HepG2 (cell line): ENCODE measurements around the gene ANO2. TPM values are rescaled to one million over a fixed set of nuclear protein-coding genes. Genes with fewer than 3 reads are reported as not detected.

Experiments used
- ATAC-seq: fragments of 200-7000 bp; cut with Tn5 transposase; 3 replicates; pipeline ENCODE4 v1.9.1; 2020; ENCODE audit warnings: mild to moderate bottlenecking, moderate library complexity
- BruUV-seq: library from RNA; stranded (reverse); fragments of 400-500 nt; replicated peaks from 2 replicates; lab custom pipeline; 2021; lab: Mats Ljungman, UMichigan
- CTCF ChIA-PET: fragments of 300-600 bp; formaldehyde crosslinking; extraction: SDS; loops from one replicate; lab custom pipeline; 2021; ENCODE audit warnings: low total read pairs, inconsistent platforms, low intra/inter-chr PET ratio; lab: Yijun Ruan, JAX
- POLR2A ChIA-PET: fragments of 350-600 bp; sonication (Branson Sonifier 250); formaldehyde crosslinking; loops from one replicate; lab custom pipeline; 2020; ENCODE audit warnings: antibody characterized with exemption, inconsistent platforms; lab: Yijun Ruan, JAX
- DNase-seq: peaks from one replicate; pipeline ENCODE4 v3.0.0-alpha.2; 2015; ENCODE audit warnings: low spot score
- FAIRE-seq: peaks from 3 replicates; lab custom pipeline; 2011; peaks lifted over from hg19 to GRCh38; lab: Jason Lieb, UNC
- H2AFZ ChIP-seq: one replicate; pipeline ENCODE4 v1.6.1; 2011; ENCODE audit warnings: low read length, inconsistent platforms
- H3K27ac ChIP-seq: fragments of 300-600 bp; 3 replicates; pipeline ENCODE4 v1.8.0; 2011; ENCODE audit warnings: mixed run types, mild to moderate bottlenecking, mixed read lengths, low read length, inconsistent platforms; ENCODE audit not compliant: insufficient read depth; ENCODE audit errors: extremely low read length
- H3K27me3 ChIP-seq, 2 experiments: fragments of 200-600 bp in 1 of 2; 2 replicates in 1 of 2; 3 replicates in 1 of 2; pipeline versions ENCODE4 v1.6.0 to v1.8.0; 2011; ENCODE audit warnings: low read length in 2 of 2, mild to moderate bottlenecking in 2 of 2, moderate library complexity in 2 of 2, inconsistent platforms in 1 of 2; ENCODE audit not compliant: insufficient read depth in 2 of 2, control insufficient read depth in 1 of 2
- H3K36me3 ChIP-seq, 2 experiments: fragments of 200-600 bp in 1 of 2; replicated peaks in 1 of 2; 2 replicates in 1 of 2; 3 replicates in 1 of 2; pipeline versions ENCODE4 v1.5.1 to v1.8.0; 2011; ENCODE audit warnings: low read length in 2 of 2, inconsistent platforms in 1 of 2; ENCODE audit not compliant: insufficient read depth in 2 of 2, control insufficient read depth in 1 of 2
- H3K4me1 ChIP-seq: 2 replicates; pipeline ENCODE4 v1.5.1; 2012; ENCODE audit warnings: low read length, inconsistent platforms; ENCODE audit not compliant: insufficient read depth
- H3K4me2 ChIP-seq: 2 replicates; pipeline ENCODE4 v1.6.0; 2011; ENCODE audit warnings: low read depth, low read length, inconsistent platforms
- H3K4me3 ChIP-seq, 3 experiments: fragments of 200-600 bp in 1 of 3; sonication (generic), shearing (Covaris generic) in 1 of 3; replicated peaks in 1 of 3; 2 replicates each; pipeline ENCODE4 v1.5.1; 2011 to 2016; ENCODE audit warnings: low read length in 3 of 3, inconsistent platforms in 2 of 3, low read depth in 2 of 3, mild to moderate bottlenecking in 2 of 3, control low read depth in 1 of 3, mixed read lengths in 1 of 3; ENCODE audit not compliant: insufficient read depth in 1 of 3
- H3K79me2 ChIP-seq: one replicate; pipeline ENCODE4 v1.6.1; 2011; ENCODE audit warnings: low read length, inconsistent platforms; ENCODE audit not compliant: insufficient read depth
- H3K9ac ChIP-seq: 2 replicates; pipeline ENCODE4 v1.6.0; 2011; ENCODE audit warnings: mild to moderate bottlenecking, low read depth, low read length, inconsistent platforms; ENCODE audit not compliant: insufficient read depth
- H3K9me3 ChIP-seq: 2 replicates; pipeline ENCODE4 v1.5.1; 2012; ENCODE audit warnings: mild to moderate bottlenecking, low read length
- H4K20me1 ChIP-seq: 2 replicates; pipeline ENCODE4 v1.6.0; 2011; ENCODE audit warnings: inconsistent platforms, mild to moderate bottlenecking, low read length, moderate library complexity; ENCODE audit not compliant: insufficient read depth
- ETV6 ChIP-seq: sonication (generic); formaldehyde crosslinking; conservative IDR thresholded peaks from 2 replicates; pipeline ENCODE4 v1.4.0; 2020; ENCODE audit warnings: missing genetic modification reagents
- IRX3 ChIP-seq: sonication (generic); formaldehyde crosslinking; IDR thresholded peaks from 2 replicates; pipeline ENCODE4 v1.8.1; 2023; ENCODE audit warnings: mild to moderate bottlenecking, low read depth, missing genetic modification reagents, borderline replicate concordance
- SIX4 ChIP-seq: sonication (generic); formaldehyde crosslinking; IDR thresholded peaks from 2 replicates; pipeline ENCODE4 v1.4.0; 2020; ENCODE audit warnings: missing genetic modification reagents
- SOX13 ChIP-seq, 3 experiments: fragments of 450-650 bp in 1 of 3; sonication (generic) in 1 of 3; formaldehyde crosslinking in 1 of 3; IDR thresholded peaks in 2 of 3; conservative IDR thresholded peaks in 1 of 3; 2 replicates each; pipeline versions ENCODE4 v1.5.0 to v1.6.1; 2016 to 2020; ENCODE audit warnings: antibody characterized with exemption in 1 of 3, mild to moderate bottlenecking in 1 of 3, missing compliant biosample characterization in 1 of 3, missing genetic modification reagents in 1 of 3, moderate library complexity in 1 of 3
- ZNF124 ChIP-seq: sonication (generic); formaldehyde crosslinking; IDR thresholded peaks from 2 replicates; pipeline ENCODE4 v1.4.0; 2020; ENCODE audit warnings: missing genetic modification reagents
- ZNF256 ChIP-seq: sonication (generic); formaldehyde crosslinking; conservative IDR thresholded peaks from 2 replicates; pipeline ENCODE4 v1.4.0; 2020; ENCODE audit warnings: missing genetic modification reagents
- ZNF619 ChIP-seq: sonication (generic); formaldehyde crosslinking; IDR thresholded peaks from 2 replicates; pipeline ENCODE4 v1.4.0; 2020; ENCODE audit warnings: mild to moderate bottlenecking, missing genetic modification reagents
- ZNF784 ChIP-seq: sonication (generic); formaldehyde crosslinking; IDR thresholded peaks from 2 replicates; pipeline ENCODE4 v1.5.1; 2020; ENCODE audit warnings: missing genetic modification reagents, mild to moderate bottlenecking, borderline replicate concordance
- WGBS: methylation state at CpG from one replicate; pipeline ENCODE4 v1.1.6; 2017; ENCODE audit warnings: low lambda C conversion rate; 5-methylcytosine and 5-hydroxymethylcytosine counted together
- in situ Hi-C: cut with HindIII; loops from 2 replicates; pipeline ENCODE4 v1.10.0; 2017; ENCODE audit warnings: low pct_unique_long_range_greater_than_20kb; ENCODE audit not compliant: extremely low pct_ligation_motif_present
- intact Hi-C: fragments of 100-400 bp; cut with micrococcal nuclease; formaldehyde crosslinking; loops from one replicate; pipeline ENCODE4 v1.10.0; 2022; ENCODE audit not compliant: unreplicated experiment
- polyA plus RNA-seq, 8 experiments: library from polyadenylated mRNA; depleted of rRNA in 3 of 8; stranded (reverse) in 7 of 8; unstranded in 1 of 8; fragments of >200 nt; fragmentation: Illumina TruSeq in 4 of 8; extraction: Trizol in 4 of 8; gene quantifications; 2 replicates each; pipeline versions ENCODE4 v1.2.1 to v1.2.3, GENCODE V29; 2011 to 2016; ENCODE audit warnings: low read depth in 4 of 8, missing spikeins in 1 of 8, mixed read lengths in 1 of 8; ENCODE audit not compliant: insufficient read depth in 1 of 8
- total RNA-seq, 5 experiments: library from RNA; depleted of rRNA; stranded (reverse); fragments of >200 nt; fragmentation: Illumina TruSeq; extraction: Trizol; gene quantifications; 2 replicates each; pipeline ENCODE4 v1.2.3, GENCODE V29; 2016; ENCODE audit warnings: low read depth in 1 of 5
- TF ChIP-seq, protein P1 (sequence below): sonication (generic); formaldehyde crosslinking; IDR thresholded peaks from 2 replicates; pipeline ENCODE4 v1.9.0; 2022; ENCODE audit warnings: missing genetic modification reagents, mild to moderate bottlenecking, borderline replicate concordance
- TF ChIP-seq, protein P2 (sequence below): sonication (generic); formaldehyde crosslinking; IDR thresholded peaks from 2 replicates; pipeline ENCODE4 v1.5.0; 2020; ENCODE audit warnings: mild to moderate bottlenecking, missing genetic modification reagents

Gene ANO2
- total and polyA plus RNA-seq, 2 of the 13 experiments (the other 11 are each of a cell fraction or from before 2014, with no cell fraction given) = 0.18 TPM; not detected in 1

DNA sequence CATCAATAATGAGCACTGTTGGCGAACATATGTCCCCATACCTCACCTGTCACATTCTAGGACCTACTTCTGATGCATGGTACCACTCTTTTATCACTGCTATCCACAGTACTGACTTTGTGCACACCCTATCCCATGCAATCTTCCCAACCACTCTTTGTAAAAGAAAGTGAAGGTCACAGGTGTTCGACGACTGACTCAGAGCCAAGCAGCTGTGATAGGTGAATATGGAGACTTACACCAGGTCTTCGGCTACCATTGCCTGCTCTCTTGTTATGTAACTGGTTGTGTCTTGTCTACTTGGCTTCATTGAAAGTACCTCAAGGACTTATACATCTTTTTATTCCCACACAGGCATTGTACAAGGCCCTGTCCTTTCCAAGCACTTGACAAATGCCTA lies 169.0 kb downstream of the ANO2 start:
- H3K27me3 ChIP-seq = no peaks in the 10 kb centered on the region
- ATAC-seq (no peak), DNase-seq (no peak), FAIRE-seq (no peak)
- H3K79me2 ChIP-seq = no peaks in the 10 kb centered on the region
- intact Hi-C loops (no loop called here), in situ Hi-C loops (no loop called here)
- WGBS = 44% methylated on average over 4 of the region's 4 CpGs
- H3K9me3 ChIP-seq = no peaks in the 10 kb centered on the region
- TF ChIP-seq ZNF124 (CRISPR knock-in tag) = no peak
- no peak for TF ChIP-seq SIX4 (CRISPR knock-in tag)
- no peak for TF ChIP-seq ZNF256 (CRISPR knock-in tag)
- TF ChIP-seq, protein P1, sequence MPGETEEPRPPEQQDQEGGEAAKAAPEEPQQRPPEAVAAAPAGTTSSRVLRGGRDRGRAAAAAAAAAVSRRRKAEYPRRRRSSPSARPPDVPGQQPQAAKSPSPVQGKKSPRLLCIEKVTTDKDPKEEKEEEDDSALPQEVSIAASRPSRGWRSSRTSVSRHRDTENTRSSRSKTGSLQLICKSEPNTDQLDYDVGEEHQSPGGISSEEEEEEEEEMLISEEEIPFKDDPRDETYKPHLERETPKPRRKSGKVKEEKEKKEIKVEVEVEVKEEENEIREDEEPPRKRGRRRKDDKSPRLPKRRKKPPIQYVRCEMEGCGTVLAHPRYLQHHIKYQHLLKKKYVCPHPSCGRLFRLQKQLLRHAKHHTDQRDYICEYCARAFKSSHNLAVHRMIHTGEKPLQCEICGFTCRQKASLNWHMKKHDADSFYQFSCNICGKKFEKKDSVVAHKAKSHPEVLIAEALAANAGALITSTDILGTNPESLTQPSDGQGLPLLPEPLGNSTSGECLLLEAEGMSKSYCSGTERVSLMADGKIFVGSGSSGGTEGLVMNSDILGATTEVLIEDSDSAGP (CRISPR knock-in tag) = no peak
- no peak for TF ChIP-seq ZNF619 (CRISPR knock-in tag)
- TF ChIP-seq, protein P2, sequence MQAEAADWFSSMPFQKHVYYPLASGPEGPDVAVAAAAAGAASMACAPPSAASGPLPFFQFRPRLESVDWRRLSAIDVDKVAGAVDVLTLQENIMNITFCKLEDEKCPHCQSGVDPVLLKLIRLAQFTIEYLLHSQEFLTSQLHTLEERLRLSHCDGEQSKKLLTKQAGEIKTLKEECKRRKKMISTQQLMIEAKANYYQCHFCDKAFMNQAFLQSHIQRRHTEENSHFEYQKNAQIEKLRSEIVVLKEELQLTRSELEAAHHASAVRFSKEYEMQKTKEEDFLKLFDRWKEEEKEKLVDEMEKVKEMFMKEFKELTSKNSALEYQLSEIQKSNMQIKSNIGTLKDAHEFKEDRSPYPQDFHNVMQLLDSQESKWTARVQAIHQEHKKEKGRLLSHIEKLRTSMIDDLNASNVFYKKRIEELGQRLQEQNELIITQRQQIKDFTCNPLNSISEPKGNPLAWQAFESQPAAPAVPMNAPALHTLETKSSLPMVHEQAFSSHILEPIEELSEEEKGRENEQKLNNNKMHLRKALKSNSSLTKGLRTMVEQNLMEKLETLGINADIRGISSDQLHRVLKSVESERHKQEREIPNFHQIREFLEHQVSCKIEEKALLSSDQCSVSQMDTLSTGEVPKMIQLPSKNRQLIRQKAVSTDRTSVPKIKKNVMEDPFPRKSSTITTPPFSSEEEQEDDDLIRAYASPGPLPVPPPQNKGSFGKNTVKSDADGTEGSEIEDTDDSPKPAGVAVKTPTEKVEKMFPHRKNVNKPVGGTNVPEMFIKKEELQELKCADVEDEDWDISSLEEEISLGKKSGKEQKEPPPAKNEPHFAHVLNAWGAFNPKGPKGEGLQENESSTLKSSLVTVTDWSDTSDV (CRISPR knock-in tag) = no peak
- no peak for TF ChIP-seq ETV6 (CRISPR knock-in tag)
- TF ChIP-seq ZNF784 (CRISPR knock-in tag) = no peak
- TF ChIP-seq IRX3 (CRISPR knock-in tag) = no peak
- no peak for TF ChIP-seq SOX13 (IDR thresholded peaks at IDR 0.05)
- no peak for TF ChIP-seq SOX13 (CRISPR knock-in tag; conservative IDR thresholded peaks at IDR 0.05 in 1 of 2, IDR thresholded peaks at IDR 0.05 in 1 of 2)
- H3K4me3 ChIP-seq = no peak overlapping the region
- H3K4me2 ChIP-seq = no peak overlapping the region
- CTCF ChIA-PET = no interaction called here
- H3K36me3 ChIP-seq = no peaks in the 10 kb centered on the region
- BruUV-seq = no TSS peak
- no peak overlapping the region for H3K27ac ChIP-seq
- POLR2A ChIA-PET = no interaction called here
- no peaks in the 10 kb centered on the region for H4K20me1 ChIP-seq
- no peak overlapping the region for H3K9ac ChIP-seq
- no peak overlapping the region for H2AFZ ChIP-seq
- no peaks in the 10 kb centered on the region for H3K4me1 ChIP-seq
